GM04503 (cell line): Measurements from ENCODE around the gene SLC35E2B.
A peak's percentile ranks its signal among the peaks of the same experiment; 100 is the strongest.

Experiments used
- DNase-seq: peaks from one replicate; pipeline ENCODE4 v3.0.0-alpha.2; 2012; ENCODE audit warnings: low read depth

SLC35E2B gene

GRCh38 chr1:1623631-1624442 is 68.8 kb downstream of the SLC35E2B start:
- DNase-seq = no peak

DNA sequence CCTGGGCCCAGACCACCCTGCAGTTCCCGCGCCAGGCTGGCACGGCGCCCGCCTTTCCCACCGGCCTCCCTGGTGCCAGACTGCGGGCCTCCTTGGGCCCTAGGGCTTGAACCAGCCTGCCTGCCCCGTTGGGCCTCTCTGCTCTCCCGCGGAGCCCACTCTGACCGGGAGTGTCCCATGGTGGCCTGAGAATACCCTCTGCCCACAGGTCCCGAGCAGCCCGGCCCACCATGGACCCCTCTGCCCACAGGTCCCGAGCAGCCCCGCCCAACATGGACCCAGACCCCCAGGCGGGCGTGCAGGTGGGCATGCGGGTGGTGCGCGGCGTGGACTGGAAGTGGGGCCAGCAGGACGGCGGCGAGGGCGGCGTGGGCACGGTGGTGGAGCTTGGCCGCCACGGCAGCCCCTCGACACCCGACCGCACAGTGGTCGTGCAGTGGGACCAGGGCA is 69.4 kb downstream of the SLC35E2B start:
- DNase-seq = no peak

DNA sequence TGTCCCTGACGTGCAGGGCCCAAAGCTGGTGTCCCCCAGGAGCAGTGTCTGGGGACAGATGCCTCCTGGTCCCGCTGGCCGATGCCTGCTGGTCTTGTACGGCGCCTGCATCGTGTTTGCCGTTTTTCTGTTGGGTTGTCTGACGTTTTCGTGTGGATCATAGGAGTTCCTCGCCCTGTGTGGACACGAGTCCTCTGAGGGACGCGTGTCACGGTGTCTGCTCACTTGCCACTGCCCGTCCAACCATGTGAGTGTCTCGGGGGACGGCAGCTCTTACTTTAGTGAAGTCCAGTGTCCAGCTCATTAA is 69.9 kb downstream of the SLC35E2B start:
- DNase-seq = no peak

DNA sequence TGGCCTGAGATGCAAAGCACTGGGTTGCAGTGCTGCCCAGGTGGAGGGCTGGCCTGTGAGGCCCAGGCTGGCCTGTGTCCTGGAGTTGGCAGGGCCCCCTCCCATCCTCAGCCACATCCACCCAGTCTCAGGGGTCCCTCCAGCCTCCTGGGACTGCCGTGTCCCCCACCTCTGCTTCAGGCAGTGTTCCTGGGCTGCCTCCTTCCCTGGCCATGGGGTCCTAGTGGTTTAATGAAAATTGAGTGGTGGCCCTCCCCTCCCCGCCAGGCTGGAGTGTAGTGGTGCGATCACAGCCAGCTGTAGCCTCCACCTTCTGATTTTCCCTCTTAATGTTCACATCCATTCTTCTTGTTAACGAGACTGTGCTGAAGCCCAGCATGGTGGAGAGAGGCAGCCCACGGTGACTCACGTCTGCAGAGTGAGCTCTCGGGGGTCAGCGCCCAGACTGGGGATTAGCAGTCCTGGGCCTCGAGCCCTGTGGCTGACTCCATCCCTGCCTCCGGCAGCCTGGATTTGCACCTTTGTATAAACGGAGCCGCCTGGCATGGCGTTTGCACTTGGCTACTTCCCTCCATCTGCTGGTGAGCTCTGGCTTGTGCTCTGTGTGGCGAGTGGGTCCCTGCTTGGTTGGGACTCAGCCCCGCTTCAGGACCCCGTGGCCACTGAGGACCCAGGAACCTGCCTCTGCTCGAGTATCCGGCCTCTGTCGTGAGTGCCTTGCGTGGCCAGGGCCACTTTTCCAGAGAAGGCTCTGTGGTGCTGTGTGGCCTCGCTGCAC is 70.4 kb downstream of the SLC35E2B start:
- no peak for DNase-seq

DNA sequence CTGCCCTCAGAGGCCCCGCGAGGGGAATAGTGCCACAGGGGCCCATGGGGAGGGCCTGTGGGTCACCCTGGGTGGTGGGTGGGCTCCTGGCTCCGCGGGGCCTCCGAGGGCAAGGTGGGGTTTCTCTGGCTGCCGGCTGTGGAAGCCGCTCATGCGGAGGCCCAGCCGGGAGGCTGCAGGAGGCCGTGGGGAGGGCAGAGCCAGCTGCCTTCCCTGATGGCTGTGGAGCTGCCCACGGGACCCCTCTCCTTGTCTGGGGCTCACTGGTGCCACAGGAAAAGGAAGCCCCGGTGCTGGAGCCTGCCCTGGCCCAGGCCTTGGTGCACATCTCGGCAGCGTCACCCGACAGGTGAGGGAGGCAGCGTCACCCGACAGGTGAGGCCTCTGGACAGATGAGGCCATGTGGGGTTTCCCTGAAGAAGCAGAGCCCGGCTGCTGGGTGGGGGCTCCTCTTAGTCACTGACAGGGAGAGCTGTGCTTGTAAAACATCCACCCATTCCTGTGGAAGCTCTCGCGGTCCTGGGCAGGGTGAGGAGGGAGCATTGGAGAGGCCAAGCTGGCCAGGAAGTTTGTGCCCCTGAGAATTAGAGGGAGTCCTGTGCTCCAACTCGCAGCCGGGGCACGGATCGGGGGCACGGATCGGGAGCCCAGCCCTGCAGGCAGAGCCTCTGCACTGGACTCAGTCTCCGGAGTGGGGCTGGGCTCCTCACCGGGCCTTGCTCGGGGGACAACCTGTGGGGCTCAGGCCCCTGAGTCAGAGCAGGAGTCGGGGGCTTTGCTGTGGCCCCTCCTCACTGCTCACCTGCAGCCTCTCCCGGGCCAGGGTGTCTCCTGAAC is 71.2 kb downstream of the SLC35E2B start:
- no peak for DNase-seq

GRCh38 chr1:1620433-1621139 is 72.0 kb downstream of the SLC35E2B start:
- DNase-seq = no peak

DNA sequence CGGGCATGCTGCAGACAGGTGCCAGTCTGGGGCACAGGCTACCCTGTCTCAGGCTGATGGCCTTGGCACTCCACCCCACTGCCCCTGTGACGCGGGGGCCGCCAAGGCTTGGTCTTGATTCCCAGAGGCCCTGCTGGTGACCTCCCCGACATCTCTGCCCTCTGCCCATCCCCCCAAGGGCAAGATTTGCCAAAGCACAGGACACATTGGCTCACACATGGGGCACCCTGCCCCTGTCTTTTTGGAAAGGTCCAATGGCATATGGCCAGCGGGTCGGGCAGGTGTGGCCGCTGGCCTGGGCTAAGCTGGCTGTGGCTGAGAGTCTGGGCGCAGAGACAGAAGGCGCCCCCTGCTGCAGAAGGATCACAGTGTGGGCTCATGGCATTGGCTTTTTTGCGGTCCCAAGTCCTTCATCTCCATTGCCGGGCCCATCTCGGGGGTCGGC is 72.7 kb downstream of the SLC35E2B start:
- no peak for DNase-seq

GRCh38 chr1:1618396-1619068 is 74.1 kb downstream of the SLC35E2B start:
- no peak for DNase-seq

DNA sequence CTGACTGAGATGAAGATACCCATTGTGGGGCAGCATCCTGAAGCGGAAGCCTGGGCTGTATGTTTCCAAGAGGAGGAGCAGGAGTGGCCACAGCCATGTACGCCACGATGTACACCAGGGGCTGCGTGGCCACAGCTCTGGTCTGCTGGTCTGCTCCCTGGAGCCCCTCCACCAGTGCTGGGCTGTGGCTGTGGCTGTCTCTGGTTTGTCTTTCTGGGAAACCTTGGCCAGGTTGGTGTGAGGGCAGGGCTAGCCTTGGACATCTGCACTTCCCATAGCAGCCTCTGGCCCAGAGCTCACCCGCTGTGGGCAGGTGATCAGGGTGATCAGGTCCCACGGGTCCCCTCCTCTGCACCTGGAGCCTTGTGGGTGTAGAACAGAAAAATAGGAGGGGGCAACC is 74.7 kb downstream of the SLC35E2B start:
- no peak for DNase-seq

- DNase-seq = no peak
These were observed 75.1 kb downstream of the SLC35E2B start for GRCh38 chr1:1617516-1617915.

DNA sequence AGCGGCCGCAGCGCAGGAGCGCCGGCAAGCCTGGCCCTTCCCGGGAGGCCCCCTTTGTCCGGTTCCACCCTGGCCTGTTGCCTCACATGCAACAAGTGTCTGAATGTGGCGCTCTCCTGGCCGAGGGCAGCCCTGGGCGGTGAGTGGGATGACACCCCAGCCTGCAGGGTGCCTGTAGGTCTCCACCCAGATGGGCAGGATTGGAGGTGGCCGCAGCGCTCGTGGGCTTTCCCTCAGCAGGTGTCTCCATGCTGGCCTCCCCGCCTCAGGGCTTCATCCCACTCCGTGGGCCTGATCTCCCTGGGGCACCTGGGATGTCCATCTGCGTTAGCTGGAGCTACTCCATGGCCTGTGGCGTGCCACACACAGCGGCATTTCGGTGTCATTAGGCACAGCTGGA is 75.8 kb downstream of the SLC35E2B start:
- DNase-seq = no peak

- DNase-seq = no peak
These were observed 76.4 kb downstream of the SLC35E2B start for GRCh38 chr1:1616045-1616790.

GRCh38 chr1:1615256-1616044 is 77.1 kb downstream of the SLC35E2B start, which contains the start of gene MIB2:
MIB2 (plus strand) TSS chr1:1615500; CDS start chr1:1623453, 7,953 bp downstream.
- peak; percentile 58 for DNase-seq

- no peak for DNase-seq
These were observed 77.7 kb downstream of the SLC35E2B start for GRCh38 chr1:1614954-1615255.

DNA sequence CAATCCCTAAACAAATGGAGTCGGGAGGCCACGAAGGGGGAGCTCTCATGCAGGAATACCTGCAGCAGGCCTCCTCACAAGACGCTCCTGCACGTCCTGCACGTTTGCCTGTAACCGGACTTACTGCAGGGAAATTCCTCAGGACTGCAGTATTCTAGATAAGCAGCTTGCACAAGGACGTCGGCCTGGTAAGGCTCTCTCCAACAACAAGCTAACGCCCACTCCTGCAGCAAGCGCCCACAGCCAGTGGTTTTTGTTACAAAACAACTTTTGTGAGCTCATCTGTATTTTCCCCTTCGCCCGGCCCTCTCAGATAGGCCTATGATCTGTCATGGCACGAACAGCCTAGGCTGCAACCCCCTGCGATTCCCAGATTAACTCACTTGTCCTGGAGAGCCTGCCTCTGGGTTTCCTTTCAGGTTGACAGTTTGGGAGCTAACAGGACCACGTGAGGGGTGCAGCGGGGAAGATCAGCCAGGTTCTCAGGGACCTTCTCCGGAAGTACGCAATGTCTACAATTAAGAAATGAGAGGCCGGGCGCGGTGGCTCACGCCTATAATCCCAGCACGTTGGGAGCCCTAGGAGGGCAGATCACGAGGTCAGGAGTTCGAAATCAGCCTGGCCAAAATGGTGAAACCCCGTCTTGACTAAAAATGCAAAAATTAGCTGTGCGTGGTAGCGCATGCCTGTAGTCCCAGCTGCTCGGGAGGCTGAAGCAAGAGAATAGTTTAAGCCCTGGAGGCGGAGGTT is 78.2 kb downstream of the SLC35E2B start:
- no peak for DNase-seq

- DNase-seq = no peak
These were observed 79.0 kb downstream of the SLC35E2B start for GRCh38 chr1:1613509-1614082.

DNA sequence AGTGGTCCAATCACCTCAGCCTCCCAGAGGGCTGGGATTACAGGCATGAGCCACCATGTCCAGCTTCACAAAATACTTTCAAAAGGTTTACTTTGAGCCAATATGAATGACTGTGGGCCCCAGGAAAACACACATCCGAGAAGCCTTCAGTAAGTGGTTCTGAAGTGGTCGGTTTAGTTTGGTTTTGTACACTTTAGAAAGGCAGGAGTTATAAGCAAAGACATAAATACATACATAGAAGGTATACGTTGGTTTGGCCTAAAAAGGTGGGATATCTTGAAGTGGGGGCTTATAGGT is 80.5 kb downstream of the SLC35E2B start:
- no peak for DNase-seq

- DNase-seq = no peak
These were observed 81.8 kb downstream of the SLC35E2B start for GRCh38 chr1:1610796-1611195.
